HG02759 (cell line): ENCODE measurements around the gene BMPR1A.
A peak's percentile ranks its signal among the peaks of the same experiment; 100 is the strongest.

Experiments used
- ATAC-seq: cut with Tn5 transposase; IDR thresholded peaks from one replicate; pipeline ENCODE4 v1.9.1; 2021; ENCODE audit warnings: mild to moderate bottlenecking, moderate library complexity; ENCODE audit not compliant: unreplicated experiment

The BMPR1A gene

GRCh38 chr10:86759073-86759672 lies 2.8 kb downstream of the BMPR1A start:
- no peak for ATAC-seq

- no peak for ATAC-seq
These were observed 7.0 kb downstream of the BMPR1A start for GRCh38 chr10:86763404-86763803.

GRCh38 chr10:86765548-86765947 lies 9.1 kb downstream of the BMPR1A start:
- no peak for ATAC-seq

GRCh38 chr10:86768412-86769062 lies 12.1 kb downstream of the BMPR1A start:
- ATAC-seq: no peak

- ATAC-seq: no peak
These were observed 13.6 kb downstream of the BMPR1A start for GRCh38 chr10:86769991-86770390.

GRCh38 chr10:86770412-86770960 lies 14.1 kb downstream of the BMPR1A start:
- ATAC-seq: no peak

GRCh38 chr10:86773498-86773897 lies 17.1 kb downstream of the BMPR1A start:
- no peak for ATAC-seq

- ATAC-seq: peak; percentile 80
These were observed 18.8 kb downstream of the BMPR1A start for GRCh38 chr10:86775056-86775869.

- no peak for ATAC-seq
These were observed 19.4 kb downstream of the BMPR1A start for GRCh38 chr10:86775870-86776180.

- ATAC-seq: no peak
These were observed 23.0 kb downstream of the BMPR1A start for GRCh38 chr10:86779220-86780017.

- ATAC-seq: peak; percentile 81
These were observed 26.4 kb downstream of the BMPR1A start for GRCh38 chr10:86782701-86783418.

GRCh38 chr10:86785037-86785436 lies 28.6 kb downstream of the BMPR1A start:
- ATAC-seq: no peak

GRCh38 chr10:86785968-86786367 lies 29.5 kb downstream of the BMPR1A start:
- ATAC-seq: no peak

GRCh38 chr10:86786368-86786767 lies 29.9 kb downstream of the BMPR1A start:
- no peak for ATAC-seq

- ATAC-seq: no peak
These were observed 34.0 kb downstream of the BMPR1A start for GRCh38 chr10:86790394-86790793.

- no peak for ATAC-seq
These were observed 36.2 kb downstream of the BMPR1A start for GRCh38 chr10:86792461-86793167.

- no peak for ATAC-seq
These were observed 37.3 kb downstream of the BMPR1A start for GRCh38 chr10:86793696-86794095.

GRCh38 chr10:86795353-86795752 lies 38.9 kb downstream of the BMPR1A start:
- ATAC-seq: no peak

GRCh38 chr10:86798025-86798424 lies 41.6 kb downstream of the BMPR1A start:
- no peak for ATAC-seq

- peak; percentile 73 for ATAC-seq
These were observed 42.2 kb downstream of the BMPR1A start for GRCh38 chr10:86798611-86799010.
